Activated gamma-delta T cell treated with anti-CD3 and anti-CD28 coated beads, Interleukin-2, amount 50 U/mL, for 16 hours (primary cell): ENCODE data around the gene SORCS1.

Source experiments
- DNase-seq: peaks from one replicate; pipeline ENCODE4 v3.0.0-alpha.2; 2020; ENCODE audit warnings: low read depth

Gene SORCS1

GRCh38 chr10:106534441-106534840 lies 630.1 kb downstream of the SORCS1 start:
- no peak for DNase-seq

- no peak for DNase-seq
These were observed 635.8 kb downstream of the SORCS1 start for GRCh38 chr10:106528702-106529101.

- DNase-seq, result no peak
These were observed 638.7 kb downstream of the SORCS1 start for GRCh38 chr10:106525835-106526234.
